ENCODE data around the gene IFNL4. TPM values are rescaled to one million over a fixed set of nuclear protein-coding genes. Genes with fewer than 3 reads are reported as not detected.

IFNL4 gene
- total RNA-seq, 1 donor from 2014 or later, result not detected

DNA sequence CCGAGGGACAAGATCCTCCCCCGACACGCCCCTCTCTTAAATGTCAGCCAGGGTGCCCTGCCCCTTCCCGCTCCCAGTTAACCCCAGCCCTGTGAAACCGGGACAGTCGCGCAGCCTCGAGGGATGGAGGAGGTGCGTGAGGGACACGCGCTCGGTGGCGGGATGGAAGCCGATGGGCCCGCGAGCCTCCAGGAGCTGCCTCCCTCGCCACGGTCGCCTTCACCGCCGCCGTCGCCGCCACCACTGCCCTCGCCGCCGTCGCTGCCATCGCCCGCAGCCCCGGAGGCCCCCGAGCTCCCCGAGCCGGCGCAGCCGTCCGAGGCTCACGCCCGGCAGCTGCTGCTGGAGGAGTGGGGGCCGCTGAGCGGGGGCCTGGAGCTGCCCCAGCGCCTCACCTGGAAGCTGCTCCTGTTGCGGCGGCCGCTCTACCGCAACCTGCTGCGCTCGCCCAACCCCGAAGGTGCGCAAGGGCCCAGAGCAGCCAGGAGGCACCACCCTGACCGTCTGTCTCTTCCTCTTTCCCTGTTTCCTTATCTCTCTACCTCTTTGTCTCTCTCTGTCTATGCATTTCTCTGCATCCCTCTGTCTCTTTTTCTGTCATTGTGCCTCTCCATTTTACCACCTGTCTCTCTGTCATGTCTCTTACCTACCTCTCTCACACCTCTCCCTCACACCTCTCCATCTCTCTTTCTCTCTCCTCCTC, 51.6 kb downstream of the IFNL4 start, which contains the start of gene NCCRP1:
NCCRP1 (plus strand) TSS at position 105 of the 703 bp plus-strand sequence; CDS start at position 124, 19 bp downstream.
- no peak within 1 kb of the TSS for H3K4me3 ChIP-seq (ENCODE audit: low read depth, low read length)
- TF ChIP-seq, protein P1, sequence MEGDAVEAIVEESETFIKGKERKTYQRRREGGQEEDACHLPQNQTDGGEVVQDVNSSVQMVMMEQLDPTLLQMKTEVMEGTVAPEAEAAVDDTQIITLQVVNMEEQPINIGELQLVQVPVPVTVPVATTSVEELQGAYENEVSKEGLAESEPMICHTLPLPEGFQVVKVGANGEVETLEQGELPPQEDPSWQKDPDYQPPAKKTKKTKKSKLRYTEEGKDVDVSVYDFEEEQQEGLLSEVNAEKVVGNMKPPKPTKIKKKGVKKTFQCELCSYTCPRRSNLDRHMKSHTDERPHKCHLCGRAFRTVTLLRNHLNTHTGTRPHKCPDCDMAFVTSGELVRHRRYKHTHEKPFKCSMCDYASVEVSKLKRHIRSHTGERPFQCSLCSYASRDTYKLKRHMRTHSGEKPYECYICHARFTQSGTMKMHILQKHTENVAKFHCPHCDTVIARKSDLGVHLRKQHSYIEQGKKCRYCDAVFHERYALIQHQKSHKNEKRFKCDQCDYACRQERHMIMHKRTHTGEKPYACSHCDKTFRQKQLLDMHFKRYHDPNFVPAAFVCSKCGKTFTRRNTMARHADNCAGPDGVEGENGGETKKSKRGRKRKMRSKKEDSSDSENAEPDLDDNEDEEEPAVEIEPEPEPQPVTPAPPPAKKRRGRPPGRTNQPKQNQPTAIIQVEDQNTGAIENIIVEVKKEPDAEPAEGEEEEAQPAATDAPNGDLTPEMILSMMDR (conservative IDR thresholded peaks at IDR 0.05; ENCODE audit: low read depth, low read length), result no peak
- no peak for DNase-seq (ENCODE audit: low read depth)

DNA sequence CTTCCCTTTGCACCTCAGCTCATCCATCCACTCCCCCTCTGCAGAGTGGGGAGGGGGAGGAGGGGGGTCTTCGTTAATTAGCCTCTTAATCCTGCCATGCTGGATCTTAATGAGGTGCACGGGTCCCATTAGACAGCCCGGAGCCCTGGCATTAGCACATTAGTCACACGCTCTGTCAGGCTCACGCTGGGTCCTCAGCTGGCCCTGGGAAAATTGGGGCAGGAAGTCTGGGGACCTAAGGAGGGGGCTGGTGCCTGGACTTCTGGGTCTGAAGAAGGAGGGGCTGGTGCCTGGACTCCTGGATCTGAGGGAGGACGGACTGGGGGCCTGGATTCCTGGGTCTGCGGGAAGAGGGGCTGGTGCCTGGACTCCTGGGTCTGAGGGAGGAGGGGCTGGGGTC, 52.3 kb downstream of the IFNL4 start:
- no peak overlapping the region for H3K4me3 ChIP-seq (ENCODE audit: low read depth, low read length)
- TF ChIP-seq, protein P1 (conservative IDR thresholded peaks at IDR 0.05; ENCODE audit: low read depth, low read length), result no peak
- no peak for DNase-seq (ENCODE audit: low read depth)

Other genes starting within 250 kb of the IFNL4 start
- gene FBXO27, start 216.3 kb downstream of the IFNL4 start, total RNA-seq, result 8.0 and 14.3 TPM in 2 replicates
- gene ACP7, start 164.5 kb downstream of the IFNL4 start, total RNA-seq, result 0.22 and 0.23 TPM in 2 replicates
- 24.7 and 27.5 TPM in 2 replicates for gene PAK4, start 123.1 kb downstream of the IFNL4 start, total RNA-seq
- gene NCCRP1, start 51.9 kb downstream of the IFNL4 start, total RNA-seq, result 9.9 and 11.4 TPM in 2 replicates
- not detected in 2 replicates for gene SYCN, start 44.6 kb downstream of the IFNL4 start, total RNA-seq
- gene IFNL3, start 3.9 kb downstream of the IFNL4 start, total RNA-seq, result not detected in 2 replicates
- gene IFNL2, start 19.5 kb upstream of the IFNL4 start, total RNA-seq, result not detected in 2 replicates
- not detected in 2 replicates for gene IFNL1, start 47.6 kb upstream of the IFNL4 start, total RNA-seq
- gene LRFN1, start 72.0 kb upstream of the IFNL4 start, total RNA-seq, result 0.06 and 0.29 TPM in 2 replicates
- not detected in 2 replicates for gene GMFG, start 87.2 kb upstream of the IFNL4 start, total RNA-seq
- 60.0 and 65.6 TPM in 2 replicates for gene SAMD4B, start 93.6 kb upstream of the IFNL4 start, total RNA-seq
- 63.4 and 72.6 TPM in 2 replicates for gene PAF1, start 142.2 kb upstream of the IFNL4 start, total RNA-seq
- gene MED29, start 142.5 kb upstream of the IFNL4 start, total RNA-seq, result 20.9 and 34.9 TPM in 2 replicates
- 9.7 and 10.0 TPM in 2 replicates for gene ZFP36, start 158.0 kb upstream of the IFNL4 start, total RNA-seq
- gene PLEKHG2, start 163.8 kb upstream of the IFNL4 start, total RNA-seq, result 17.7 and 22.3 TPM in 2 replicates
- 2,362 and 2,974 TPM in 2 replicates for gene RPS16, start 187.1 kb upstream of the IFNL4 start, total RNA-seq
- gene SUPT5H, start 196.7 kb upstream of the IFNL4 start, total RNA-seq, result 115 and 126 TPM in 2 replicates
- 98.1 and 146 TPM in 2 replicates for gene TIMM50, start 232.0 kb upstream of the IFNL4 start, total RNA-seq

Measured in epithelial cell of proximal tubule (primary cell).